OCI-LY7 (cell line): ENCODE results near the gene CMTM7. TPM values are rescaled to one million over a fixed set of nuclear protein-coding genes. Genes with fewer than 3 reads are reported as not detected.
"Not testable (repeated sequence)": the region's sequence is repeated elsewhere in the genome, so short reads cannot be mapped to it uniquely, and the experiment has no call there.

ENCODE experiments used
- BruUV-seq: library from RNA; stranded (reverse); fragments of 400-500 nt; replicated peaks from 2 replicates; lab custom pipeline; 2021; lab: Mats Ljungman, UMichigan
- CTCF ChIA-PET: fragments of 300-600 bp; sonication (Branson Sonifier 250); formaldehyde crosslinking; loops from one replicate; lab custom pipeline; 2022; ENCODE audit warnings: antibody characterized with exemption; ENCODE audit not compliant: unreplicated experiment; lab: Charles Lee
- POLR2A ChIA-PET: fragments of 300-600 bp; sonication (Branson Sonifier 250); formaldehyde crosslinking; loops from one replicate; lab custom pipeline; 2022; ENCODE audit warnings: antibody characterized with exemption; lab: Charles Lee
- DNase-seq: peaks from one replicate; pipeline ENCODE4 v3.0.0-alpha.2; 2015; ENCODE audit warnings: low spot score
- H2AFZ ChIP-seq: fragments of 200-600 bp; sonication (generic), shearing (Covaris generic); 2 replicates; pipeline ENCODE4 v1.6.1; 2014; ENCODE audit warnings: mild to moderate bottlenecking, antibody characterized with exemption, low read length, moderate library complexity
- H3K27ac ChIP-seq: fragments of 200-600 bp; sonication (generic); 2 replicates; pipeline ENCODE4 v1.5.1; 2014; ENCODE audit warnings: mixed run types, low read depth, mild to moderate bottlenecking, moderate library complexity, low read length, inconsistent platforms; ENCODE audit not compliant: poor library complexity, severe bottlenecking
- H3K36me3 ChIP-seq: fragments of 200-600 bp; sonication (generic); 2 replicates; pipeline ENCODE4 v1.6.1; 2014; ENCODE audit warnings: mild to moderate bottlenecking, antibody characterized with exemption, low read length, moderate library complexity, mixed read lengths; ENCODE audit not compliant: insufficient read depth
- H3K4me1 ChIP-seq: fragments of 200-600 bp; sonication (generic); 2 replicates; pipeline ENCODE4 v1.5.1; 2014; ENCODE audit warnings: mild to moderate bottlenecking, low read length; ENCODE audit not compliant: insufficient read depth, poor library complexity, severe bottlenecking
- H3K4me2 ChIP-seq: fragments of 200-600 bp; sonication (generic); 2 replicates; pipeline ENCODE4 v1.6.1; 2014; ENCODE audit warnings: mild to moderate bottlenecking, low read length
- H3K4me3 ChIP-seq: fragments of 200-600 bp; sonication (generic); 2 replicates; pipeline ENCODE4 v1.5.1; 2014; ENCODE audit warnings: mild to moderate bottlenecking, low read depth, low read length; ENCODE audit not compliant: poor library complexity, severe bottlenecking
- H3K79me2 ChIP-seq: fragments of 200-600 bp; sonication (generic); 2 replicates; pipeline ENCODE4 v1.6.1; 2016; ENCODE audit warnings: low read depth, mild to moderate bottlenecking, low read length, moderate library complexity, mixed read lengths; ENCODE audit not compliant: insufficient read depth
- H3K9me2 ChIP-seq: fragments of 200-600 bp; sonication (generic); 2 replicates; pipeline ENCODE4 v1.6.1; 2016; ENCODE audit warnings: mild to moderate bottlenecking, low read length, mixed read lengths; ENCODE audit not compliant: insufficient read depth
- H3K9me3 ChIP-seq: fragments of 200-600 bp; sonication (generic); 2 replicates; pipeline ENCODE4 v1.6.1; 2014; ENCODE audit warnings: mild to moderate bottlenecking, mixed run types, low read length, mixed read lengths
- H4K20me1 ChIP-seq: fragments of 200-600 bp; sonication (generic); 2 replicates; pipeline ENCODE4 v1.6.1; 2014; ENCODE audit warnings: mild to moderate bottlenecking, antibody characterized with exemption, low read length, moderate library complexity, mixed read lengths; ENCODE audit not compliant: insufficient read depth
- CTCF ChIP-seq: fragments of 200-600 bp; sonication (generic); conservative IDR thresholded peaks from 2 replicates; pipeline ENCODE4 v1.5.1; 2014; ENCODE audit warnings: mild to moderate bottlenecking, antibody characterized with exemption, low read length, moderate library complexity, mixed read lengths
- EZH2phosphoT487 ChIP-seq: fragments of 200-600 bp; sonication (generic); IDR thresholded peaks from 2 replicates; pipeline ENCODE4 v1.6.1; 2018; ENCODE audit warnings: low read depth, borderline replicate concordance, mild to moderate bottlenecking, mixed run types, antibody characterized with exemption, low read length, moderate library complexity, mixed read lengths
- intact Hi-C: fragments of 100-400 bp; cut with micrococcal nuclease; formaldehyde crosslinking; loops from one replicate; pipeline ENCODE4 v1.10.0; 2022; ENCODE audit not compliant: unreplicated experiment
- total RNA-seq, 2 experiments: library from RNA; depleted of rRNA in 1 of 2; stranded (reverse); fragments of >200 nt in 1 of 2; shearing (Covaris generic) in 1 of 2; gene quantifications; 2 replicates each; pipeline ENCODE4 v1.2.3, GENCODE V29; 2014 to 2022

Gene CMTM7
- total RNA-seq, 2 experiments from 2014 or later = 16.0 to 19.0 TPM

- H3K9me2 ChIP-seq, H3K36me3 ChIP-seq, intact Hi-C loops, H3K9me3 ChIP-seq, BruUV-seq, H3K4me2 ChIP-seq, H3K79me2 ChIP-seq, H2AFZ ChIP-seq, POLR2A ChIA-PET, H3K27ac ChIP-seq, H4K20me1 ChIP-seq, CTCF ChIA-PET, H3K4me3 ChIP-seq, DNase-seq: not testable (repeated sequence)
- H3K4me1 ChIP-seq = peaks cover 36% of the 10 kb centered on the region
Observed at GRCh38 chr3:32463415-32463814, 71.8 kb downstream of the CMTM7 start.

- H3K9me3 ChIP-seq, H4K20me1 ChIP-seq, H3K36me3 ChIP-seq, DNase-seq, H3K4me2 ChIP-seq, H3K9me2 ChIP-seq, H3K4me3 ChIP-seq, BruUV-seq, CTCF ChIA-PET, H3K79me2 ChIP-seq, H2AFZ ChIP-seq, POLR2A ChIA-PET, H3K27ac ChIP-seq: not testable (repeated sequence)
- peaks cover 29% of the 10 kb centered on the region for H3K4me1 ChIP-seq
- intact Hi-C loops = loop anchor here (5.0 kb wide), 1 partner anchor 287 kb away; no protein-coding TSS in a partner anchor
Observed at GRCh38 chr3:32464726-32465125, 73.1 kb downstream of the CMTM7 start.

GRCh38 chr3:32466808-32467207 lies 75.2 kb downstream of the CMTM7 start:
- intact Hi-C loops = loop anchor here (1.0 to 5.0 kb wide), 4 partner anchors 44 to 290 kb away; no protein-coding TSS in a partner anchor
- CTCF ChIA-PET = not testable (repeated sequence)
- POLR2A ChIA-PET = interaction anchor here (1.0 kb wide), 1 partner anchor 93 kb away, joined by 4 read pairs; no protein-coding TSS in a partner anchor

GRCh38 chr3:32467333-32468070 lies 75.8 kb downstream of the CMTM7 start:
- ChIA-PET CTCF (interaction anchor here (1.1 to 1.7 kb wide), 4 partner anchors 28 to 96 kb away, joined by 3 to 6 read pairs (median 4); no protein-coding TSS in a partner anchor), POLR2A (interaction anchor here (0.6 to 1.2 kb wide), 3 partner anchors 17 to 225 kb away, joined by 3 to 5 read pairs (median 4); no protein-coding TSS in a partner anchor)
- peak; percentile 89 for TF ChIP-seq CTCF
- no peak for TF ChIP-seq EZH2phosphoT487
- no peak overlapping the region for H2AFZ ChIP-seq
- no peaks in the 10 kb centered on the region for H3K9me2 ChIP-seq
- no peaks in the 10 kb centered on the region; the same call in 1 of the 2 replicates for H3K36me3 ChIP-seq
- no peaks in the 10 kb centered on the region for H4K20me1 ChIP-seq
- no peak overlapping the region for H3K27ac ChIP-seq
- no peaks in the 10 kb centered on the region for H3K79me2 ChIP-seq
- intact Hi-C loops = loop anchor here (1.0 to 5.0 kb wide), 5 partner anchors 44 to 290 kb away; no protein-coding TSS in a partner anchor
- no peaks in the 10 kb centered on the region for H3K9me3 ChIP-seq
- DNase-seq = peak; percentile 82
- peak overlapping the region; percentile 66 for H3K4me2 ChIP-seq
- peaks cover 9% of the 10 kb centered on the region for H3K4me1 ChIP-seq
- H3K4me3 ChIP-seq = peak overlapping the region; percentile 44
- no TSS peak for BruUV-seq

More at GRCh38 chr3:32466808-32467207, 75.2 kb downstream of the CMTM7 start:
- H3K9me2 ChIP-seq, H2AFZ ChIP-seq, H3K4me3 ChIP-seq, H3K79me2 ChIP-seq, H3K4me2 ChIP-seq, H3K27ac ChIP-seq, BruUV-seq, H4K20me1 ChIP-seq, H3K36me3 ChIP-seq, DNase-seq, H3K9me3 ChIP-seq: not testable (repeated sequence)
- H3K4me1 ChIP-seq = peaks cover 11% of the 10 kb centered on the region
